Activated CD4-positive, alpha-beta memory T cell treated with anti-CD3 and anti-CD28 coated beads, Interleukin-2, amount 10 ng/mL, durations not matched to agents 7 days and 5 days (primary cell): Measurements from ENCODE around the gene USP30. TPM values are rescaled to one million over a fixed set of nuclear protein-coding genes. Genes with fewer than 3 reads are reported as not detected.
"Not testable (repeated sequence)": the region's sequence is repeated elsewhere in the genome, so short reads cannot be mapped to it uniquely, and the experiment has no call there.

ENCODE experiments used
- CTCF ChIA-PET: fragments of 350-600 bp; sonication (Branson Sonifier 250); formaldehyde crosslinking; loops from one replicate; lab custom pipeline; 2021; ENCODE audit warnings: antibody characterized with exemption, inconsistent platforms; lab: Charles Lee
- POLR2A ChIA-PET: fragments of 350-600 bp; sonication (Branson Sonifier 250); formaldehyde crosslinking; loops from one replicate; lab custom pipeline; 2021; ENCODE audit warnings: antibody characterized with exemption; lab: Charles Lee
- DNase-seq: peaks from one replicate; pipeline ENCODE4 v3.0.0-alpha.2; 2020
- H3K27ac Mint-ChIP-seq: one replicate; pipeline ENCODE4 v1.8.0; 2021; ENCODE audit warnings: mild to moderate bottlenecking, mixed read lengths
- H3K27me3 Mint-ChIP-seq: one replicate; pipeline ENCODE4 v1.8.0; 2021; ENCODE audit warnings: mixed read lengths
- H3K36me3 Mint-ChIP-seq: one replicate; pipeline ENCODE4 v1.8.0; 2021; ENCODE audit warnings: low read depth, mixed read lengths
- H3K4me1 Mint-ChIP-seq: one replicate; pipeline ENCODE4 v1.8.0; 2021; ENCODE audit warnings: mixed read lengths
- H3K4me3 Mint-ChIP-seq: one replicate; pipeline ENCODE4 v1.8.0; 2021; ENCODE audit warnings: mild to moderate bottlenecking, mixed read lengths
- H3K9me3 Mint-ChIP-seq: one replicate; pipeline ENCODE4 v1.8.0; 2021; ENCODE audit warnings: mixed read lengths
- total RNA-seq, 2 experiments: library from RNA; stranded (reverse); gene quantifications; one replicate each; pipeline ENCODE4 v1.2.3, GENCODE V29; 2021

USP30 gene
- total RNA-seq, 2 experiments from 2014 or later: 6.9 to 13.7 TPM

GRCh38 chr12:109029411-109029810, 23.0 kb upstream of the USP30 start:
- Mint-ChIP-seq H3K36me3 (no peaks in the 10 kb centered on the region), H3K9me3 (no peaks in the 10 kb centered on the region), H3K27me3 (peaks cover 14% of the 10 kb centered on the region), H3K4me1 (no peaks in the 10 kb centered on the region), H3K4me3 (no peak overlapping the region), H3K27ac (no peak overlapping the region)
- POLR2A ChIA-PET: no interaction called here
- no peak for DNase-seq
- CTCF ChIA-PET: no interaction called here

GRCh38 chr12:109033239-109034196, 18.9 kb upstream of the USP30 start:
- no peaks in the 10 kb centered on the region for H3K36me3 Mint-ChIP-seq
- CTCF ChIA-PET: interaction anchor here (0.5 to 1.0 kb wide), 2 partner anchors 13 to 78 kb away, joined by 3 read pairs; no protein-coding TSS in a partner anchor
- H3K27ac Mint-ChIP-seq: no peak overlapping the region

GRCh38 chr12:109036975-109037374, 15.4 kb upstream of the USP30 start:
- Mint-ChIP-seq H3K4me1 (peaks cover 6% of the 10 kb centered on the region), H3K9me3 (peaks cover 8% of the 10 kb centered on the region), H3K27me3 (peaks cover 22% of the 10 kb centered on the region), H3K27ac (no peak overlapping the region), H3K4me3 (no peak overlapping the region), H3K36me3 (no peaks in the 10 kb centered on the region)
- ChIA-PET POLR2A (no interaction called here), CTCF (no interaction called here)
- no peak for DNase-seq

More at GRCh38 chr12:109033239-109034196, 18.9 kb upstream of the USP30 start:
- Mint-ChIP-seq H3K9me3 (peaks cover 3% of the 10 kb centered on the region), H3K4me3 (no peak overlapping the region), H3K27me3 (peaks cover 21% of the 10 kb centered on the region), H3K4me1 (no peaks in the 10 kb centered on the region)
- no peak for DNase-seq
- POLR2A ChIA-PET: interaction anchor here (0.7 kb wide), 1 partner anchor 29 kb away, joined by 3 read pairs; no protein-coding TSS in a partner anchor

- Mint-ChIP-seq H3K9me3 (peaks cover 5% of the 10 kb centered on the region), H3K4me1 (peaks cover 12% of the 10 kb centered on the region), H3K27ac (no peak overlapping the region), H3K27me3 (peaks cover 23% of the 10 kb centered on the region), H3K4me3 (no peak overlapping the region), H3K36me3 (no peaks in the 10 kb centered on the region)
- no peak for DNase-seq
- ChIA-PET POLR2A (no interaction called here), CTCF (no interaction called here)
Measured at GRCh38 chr12:109044241-109044640, 8.1 kb upstream of the USP30 start.

GRCh38 chr12:109047081-109047805, 5.1 kb upstream of the USP30 start:
- ChIA-PET POLR2A (no interaction called here), CTCF (no interaction called here)
- H3K27ac Mint-ChIP-seq: no peak overlapping the region
- H3K27me3 Mint-ChIP-seq: peaks cover 15% of the 10 kb centered on the region
- DNase-seq: no peak
- no peak overlapping the region for H3K4me3 Mint-ChIP-seq
- no peaks in the 10 kb centered on the region for H3K9me3 Mint-ChIP-seq
- peaks cover 14% of the 10 kb centered on the region for H3K4me1 Mint-ChIP-seq
- peaks cover 3% of the 10 kb centered on the region for H3K36me3 Mint-ChIP-seq

- H3K27me3 Mint-ChIP-seq, POLR2A ChIA-PET, H3K36me3 Mint-ChIP-seq, H3K4me3 Mint-ChIP-seq, H3K27ac Mint-ChIP-seq, DNase-seq, H3K9me3 Mint-ChIP-seq, CTCF ChIA-PET: not testable (repeated sequence)
- peaks cover 16% of the 10 kb centered on the region for H3K4me1 Mint-ChIP-seq
Measured at GRCh38 chr12:109048706-109049105, 3.7 kb upstream of the USP30 start.

- H3K4me1 Mint-ChIP-seq: peaks cover 20% of the 10 kb centered on the region
- POLR2A ChIA-PET: interaction anchor here (0.7 kb wide), 1 partner anchor 53 kb away, joined by 3 read pairs; no protein-coding TSS in a partner anchor
- H3K36me3 Mint-ChIP-seq, H3K4me3 Mint-ChIP-seq, DNase-seq, H3K27ac Mint-ChIP-seq, CTCF ChIA-PET, H3K27me3 Mint-ChIP-seq, H3K9me3 Mint-ChIP-seq: not testable (repeated sequence)
Measured at GRCh38 chr12:109049794-109050193, 2.6 kb upstream of the USP30 start.

GRCh38 chr12:109052097-109052413, 321 bp upstream of the USP30 start:
- peaks cover 6% of the 10 kb centered on the region for H3K36me3 Mint-ChIP-seq
- POLR2A ChIA-PET: interaction anchor here (0.9 to 3.0 kb wide), 7 partner anchors 35 to 418 kb away, joined by 3 to 13 read pairs (median 6); partner anchors contain the start of genes ALKBH2, SELPLG and UNG
- H3K9me3 Mint-ChIP-seq: no peaks in the 10 kb centered on the region
- H3K27ac Mint-ChIP-seq: peak overlapping the region; percentile 91
- CTCF ChIA-PET: interaction anchor here (0.6 to 1.7 kb wide), 2 partner anchors 41 to 191 kb away, joined by 3 to 4 read pairs; partner anchors contain the start of gene ALKBH2
- DNase-seq: no peak
- H3K27me3 Mint-ChIP-seq: no peaks in the 10 kb centered on the region
- H3K4me1 Mint-ChIP-seq: peaks cover 20% of the 10 kb centered on the region
- peak overlapping the region; percentile 85 for H3K4me3 Mint-ChIP-seq

GRCh38 chr12:109053382-109054123, 1.2 kb downstream of the USP30 start:
- no peaks in the 10 kb centered on the region for H3K9me3 Mint-ChIP-seq
- peaks cover 6% of the 10 kb centered on the region for H3K36me3 Mint-ChIP-seq
- CTCF ChIA-PET: interaction anchor here (0.9 to 1.7 kb wide), 8 partner anchors 8 to 491 kb away, joined by 3 to 12 read pairs (median 4); partner anchors contain the start of genes ALKBH2, ISCU and UNG
- POLR2A ChIA-PET: interaction anchor here (0.7 to 3.0 kb wide), 6 partner anchors 28 to 491 kb away, joined by 3 to 13 read pairs (median 6); partner anchors contain the start of genes ISCU, SSH1 and UNG
- H3K4me1 Mint-ChIP-seq: peaks cover 16% of the 10 kb centered on the region
- H3K27me3 Mint-ChIP-seq: no peaks in the 10 kb centered on the region
- DNase-seq: peak; percentile 24
- H3K4me3 Mint-ChIP-seq: peak overlapping the region; percentile 85
- H3K27ac Mint-ChIP-seq: peak overlapping the region; percentile 91

GRCh38 chr12:109054124-109054513, 1.7 kb downstream of the USP30 start:
- H3K27me3 Mint-ChIP-seq: not testable (repeated sequence)
- CTCF ChIA-PET: interaction anchor here (0.6 to 1.5 kb wide), 8 partner anchors 9 to 492 kb away, joined by 3 to 12 read pairs (median 4); partner anchors contain the start of genes ALKBH2, ISCU and UNG
- POLR2A ChIA-PET: interaction anchor here (1.3 to 3.0 kb wide), 3 partner anchors 39 to 492 kb away, joined by 3 to 13 read pairs (median 8); partner anchors contain the start of genes ALKBH2 and ISCU

GRCh38 chr12:109054520-109054919, 2.1 kb downstream of the USP30 start:
- peaks cover 8% of the 10 kb centered on the region for H3K36me3 Mint-ChIP-seq
- no peak overlapping the region for H3K4me3 Mint-ChIP-seq
- no peak for DNase-seq
- ChIA-PET CTCF (interaction anchor here (0.6 to 1.5 kb wide), 8 partner anchors 9 to 492 kb away, joined by 3 to 12 read pairs (median 4); partner anchors contain the start of genes ALKBH2, ISCU and UNG), POLR2A (interaction anchor here (1.3 to 3.0 kb wide), 3 partner anchors 38 to 492 kb away, joined by 3 to 13 read pairs (median 8); partner anchors contain the start of genes ALKBH2 and ISCU)
- H3K27me3 Mint-ChIP-seq: no peaks in the 10 kb centered on the region
- no peaks in the 10 kb centered on the region for H3K9me3 Mint-ChIP-seq
- H3K27ac Mint-ChIP-seq: no peak overlapping the region
- H3K4me1 Mint-ChIP-seq: peaks cover 16% of the 10 kb centered on the region

More at GRCh38 chr12:109054124-109054513, 1.7 kb downstream of the USP30 start:
- H3K36me3 Mint-ChIP-seq, DNase-seq, H3K9me3 Mint-ChIP-seq: not testable (repeated sequence)
- Mint-ChIP-seq H3K4me1 (peaks cover 16% of the 10 kb centered on the region), H3K27ac (peak overlapping the region; percentile 91), H3K4me3 (peak overlapping the region; percentile 85)

GRCh38 chr12:109056891-109057290, 4.5 kb downstream of the USP30 start:
- Mint-ChIP-seq H3K4me1 (peaks cover 11% of the 10 kb centered on the region), H3K27ac (no peak overlapping the region), H3K4me3 (no peak overlapping the region), H3K36me3 (peaks cover 8% of the 10 kb centered on the region), H3K9me3 (no peaks in the 10 kb centered on the region), H3K27me3 (no peaks in the 10 kb centered on the region)
- ChIA-PET POLR2A (no interaction called here), CTCF (no interaction called here)
- no peak for DNase-seq
